Measurements from ENCODE around the gene KDM1A. TPM values are rescaled to one million over a fixed set of nuclear protein-coding genes. Genes with fewer than 3 reads are reported as not detected.
A peak's percentile ranks its signal among the peaks of the same experiment; 100 is the strongest.

Gene KDM1A
- total RNA-seq, 1 donor from 2014 or later = 27.4 TPM

GRCh38 chr1:23083714-23084480, 64.6 kb downstream of the KDM1A start:
- Histone ChIP-seq H3K4me1 (peaks cover 26% of the 10 kb centered on the region), H3K36me3 (peaks cover 98% of the 10 kb centered on the region), H3K27me3 (ENCODE audit: low read depth) (no peaks in the 10 kb centered on the region), H3K27ac (replicated peaks) (peak overlapping the region; percentile 44), H3K9me3 (replicated peaks) (no peaks in the 10 kb centered on the region), H3K4me3 (no peak overlapping the region)
- intact Hi-C loops (cut with micrococcal nuclease) = no loop called here
- TF ChIP-seq CTCF (IDR thresholded peaks at IDR 0.05; ENCODE audit: borderline replicate concordance) = no peak
- DNase-seq = peak; percentile 35

- DNase-seq = no peak
- intact Hi-C loops (cut with micrococcal nuclease) = no loop called here
These were observed 65.6 kb downstream of the KDM1A start for GRCh38 chr1:23084880-23085279.

GRCh38 chr1:23085696-23086095, 66.4 kb downstream of the KDM1A start:
- intact Hi-C loops (cut with micrococcal nuclease) = no loop called here
- Histone ChIP-seq H3K4me1 (peaks cover 26% of the 10 kb centered on the region), H3K4me3 (no peak overlapping the region), H3K27ac (replicated peaks) (no peak overlapping the region), H3K36me3 (peaks cover 96% of the 10 kb centered on the region), H3K27me3 (ENCODE audit: low read depth) (no peaks in the 10 kb centered on the region), H3K9me3 (replicated peaks) (no peaks in the 10 kb centered on the region)
- no peak for DNase-seq
- no peak for TF ChIP-seq CTCF (IDR thresholded peaks at IDR 0.05; ENCODE audit: borderline replicate concordance)

More at GRCh38 chr1:23084880-23085279, 65.6 kb downstream of the KDM1A start:
- no peak for TF ChIP-seq CTCF (IDR thresholded peaks at IDR 0.05; ENCODE audit: borderline replicate concordance)
- Histone ChIP-seq H3K27me3 (ENCODE audit: low read depth) (no peaks in the 10 kb centered on the region), H3K27ac (replicated peaks) (no peak overlapping the region), H3K36me3 (peaks cover 96% of the 10 kb centered on the region), H3K9me3 (replicated peaks) (no peaks in the 10 kb centered on the region), H3K4me3 (no peak overlapping the region), H3K4me1 (peaks cover 26% of the 10 kb centered on the region)

GRCh38 chr1:23088027-23088426, 68.8 kb downstream of the KDM1A start:
- Histone ChIP-seq H3K27ac (replicated peaks) (no peak overlapping the region), H3K36me3 (peaks cover 98% of the 10 kb centered on the region), H3K4me3 (no peak overlapping the region), H3K4me1 (peaks cover 26% of the 10 kb centered on the region), H3K9me3 (replicated peaks) (no peaks in the 10 kb centered on the region), H3K27me3 (ENCODE audit: low read depth) (no peaks in the 10 kb centered on the region)
- intact Hi-C loops (cut with micrococcal nuclease) = no loop called here
- TF ChIP-seq CTCF (IDR thresholded peaks at IDR 0.05; ENCODE audit: borderline replicate concordance) = no peak
- DNase-seq = no peak

- Histone ChIP-seq H3K27me3 (ENCODE audit: low read depth) (no peaks in the 10 kb centered on the region), H3K4me1 (peaks cover 10% of the 10 kb centered on the region), H3K9me3 (replicated peaks) (no peaks in the 10 kb centered on the region), H3K4me3 (no peak overlapping the region), H3K36me3 (peaks cover 91% of the 10 kb centered on the region), H3K27ac (replicated peaks) (no peak overlapping the region)
- no peak for DNase-seq
- TF ChIP-seq CTCF (IDR thresholded peaks at IDR 0.05; ENCODE audit: borderline replicate concordance) = no peak
- intact Hi-C loops (cut with micrococcal nuclease) = no loop called here
These were observed 70.8 kb downstream of the KDM1A start for GRCh38 chr1:23090056-23090455.
